Activated naive CD4-positive, alpha-beta T cell treated with Interleukin-2 at 50 U/mL for 16 hours (primary cell): Measurements from ENCODE around the gene GLO1.

Experiments
- DNase-seq: peaks from one replicate; pipeline ENCODE4 v3.0.0-alpha.2; 2020

GLO1 gene

DNA sequence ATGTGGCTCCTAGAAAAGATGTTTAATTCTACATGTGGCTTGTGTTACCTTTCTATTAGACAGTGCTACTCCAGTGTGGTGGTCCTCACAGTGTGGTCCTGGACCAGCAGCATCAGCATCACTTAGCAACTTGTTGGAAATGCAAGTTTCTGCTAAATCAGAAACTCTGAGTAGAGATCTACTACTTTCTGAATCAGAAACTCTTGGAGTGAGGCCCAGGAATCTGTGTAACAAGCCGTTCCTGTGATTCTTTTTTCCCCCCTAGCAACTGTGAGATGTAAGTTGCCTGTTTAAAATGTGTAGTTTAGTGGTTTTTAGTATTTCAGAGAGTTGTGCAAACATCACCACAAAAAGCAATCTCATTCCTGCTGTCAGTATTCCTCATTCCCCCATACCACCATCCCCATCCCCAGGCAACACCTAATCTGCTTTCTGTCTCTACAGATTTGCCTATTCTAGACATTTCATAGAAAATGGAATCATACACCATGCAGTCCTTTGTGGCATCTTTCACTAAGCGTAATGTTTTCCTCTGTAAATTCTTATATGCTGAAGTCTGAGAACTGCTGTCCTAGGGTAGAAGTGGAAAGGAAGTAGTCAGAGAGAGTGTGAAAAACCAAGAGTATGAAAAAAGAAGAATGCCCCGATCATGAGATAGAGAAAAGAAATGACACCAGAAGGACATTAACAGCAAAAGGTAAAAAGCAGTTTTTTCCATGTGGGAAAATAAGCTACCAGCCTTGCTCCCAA lies 44.4 kb downstream of the GLO1 start:
- DNase-seq, result no peak

DNA sequence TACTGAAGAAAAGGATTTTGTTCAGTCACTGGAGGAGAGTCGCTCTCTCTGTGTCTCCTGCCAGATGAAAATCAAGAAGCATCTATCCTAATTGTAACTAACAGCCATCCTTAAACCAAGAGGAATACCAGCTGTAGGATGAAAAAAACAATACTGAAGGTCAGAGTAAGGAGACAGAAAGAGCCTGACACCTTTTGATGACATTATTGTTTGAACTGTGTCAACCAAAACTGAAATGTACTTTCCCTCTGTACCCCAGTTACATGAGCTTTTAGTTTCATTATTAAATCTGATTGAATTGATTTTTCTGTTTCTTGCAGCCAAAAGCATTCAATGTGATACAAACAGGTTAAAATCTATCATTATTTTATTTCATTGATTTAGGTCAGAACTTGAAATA lies 46.0 kb downstream of the GLO1 start:
- no peak for DNase-seq

DNA sequence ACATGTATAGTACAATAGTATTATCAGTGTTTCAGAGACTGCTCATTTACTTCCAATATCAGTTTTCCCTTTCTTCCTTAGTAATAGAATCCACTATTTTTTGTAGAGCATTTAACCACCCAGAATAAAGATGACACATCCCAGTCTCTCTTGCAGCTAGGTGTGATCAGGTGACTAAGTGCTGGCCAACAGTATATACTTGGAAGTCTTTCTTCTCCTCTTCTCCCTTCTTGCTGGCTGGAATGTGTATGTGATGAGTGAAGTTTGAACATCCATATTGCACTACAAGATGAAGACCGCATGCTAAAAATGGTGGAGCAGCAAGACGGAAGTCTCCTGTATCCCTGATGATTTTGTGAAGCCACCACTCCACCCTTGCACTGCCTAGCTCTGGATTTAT lies 48.7 kb downstream of the GLO1 start:
- no peak for DNase-seq

DNA sequence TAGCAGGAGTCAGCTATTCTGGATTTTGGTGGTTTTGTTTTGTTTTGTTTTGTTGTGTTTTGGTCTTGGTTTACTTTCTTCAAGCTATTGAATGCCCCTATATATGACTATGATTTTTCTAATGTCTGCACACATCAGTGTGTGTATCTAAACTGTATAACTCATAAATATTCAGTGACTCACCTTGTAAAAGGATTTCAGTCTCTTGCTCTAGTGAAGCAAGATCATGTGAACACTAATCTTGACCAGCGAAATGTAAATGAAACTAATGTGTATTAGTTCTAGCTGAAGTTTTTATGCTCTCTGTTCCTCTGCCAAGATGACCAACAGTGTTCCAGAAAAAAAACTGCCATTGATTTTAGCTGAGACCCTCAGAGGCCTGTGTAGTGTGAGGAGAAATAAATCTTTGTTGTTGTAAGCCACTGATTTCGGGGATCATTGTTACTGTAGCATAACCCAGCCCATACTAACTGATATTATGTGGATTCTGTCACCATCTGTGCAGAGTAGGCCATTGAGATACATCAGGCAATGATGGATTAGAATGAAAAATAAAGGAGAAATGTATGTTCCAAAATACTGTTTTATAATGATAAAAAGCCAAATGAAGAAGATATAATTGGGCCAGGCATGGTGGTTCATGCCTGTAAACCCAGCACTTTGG lies 51.7 kb downstream of the GLO1 start:
- no peak for DNase-seq

DNA sequence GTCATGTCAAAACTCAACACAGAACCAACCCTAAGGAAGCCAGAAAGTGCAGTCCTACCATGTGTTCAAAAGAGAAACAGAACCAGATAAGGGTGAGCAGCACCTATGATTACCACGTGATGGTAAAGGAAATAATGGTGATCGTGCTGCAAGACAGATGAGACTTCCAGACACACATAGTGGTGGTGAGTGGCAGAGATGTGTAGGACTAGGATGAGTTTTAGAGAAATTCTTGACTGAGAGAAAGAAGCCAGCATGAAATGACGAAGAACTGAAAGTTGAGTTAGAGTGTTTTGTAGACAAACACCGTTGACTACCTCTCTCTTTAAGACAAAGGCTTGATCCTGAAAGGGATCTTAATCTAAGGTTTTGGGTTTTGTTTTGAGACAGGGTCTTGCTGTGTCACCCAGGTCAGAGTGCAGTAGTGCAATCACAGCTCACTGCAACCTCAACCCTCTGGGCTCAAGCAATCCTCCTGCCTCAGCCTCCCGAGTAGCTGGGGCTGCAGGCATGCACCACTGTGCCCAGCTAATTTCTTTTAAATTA lies 52.7 kb downstream of the GLO1 start:
- no peak for DNase-seq

DNA sequence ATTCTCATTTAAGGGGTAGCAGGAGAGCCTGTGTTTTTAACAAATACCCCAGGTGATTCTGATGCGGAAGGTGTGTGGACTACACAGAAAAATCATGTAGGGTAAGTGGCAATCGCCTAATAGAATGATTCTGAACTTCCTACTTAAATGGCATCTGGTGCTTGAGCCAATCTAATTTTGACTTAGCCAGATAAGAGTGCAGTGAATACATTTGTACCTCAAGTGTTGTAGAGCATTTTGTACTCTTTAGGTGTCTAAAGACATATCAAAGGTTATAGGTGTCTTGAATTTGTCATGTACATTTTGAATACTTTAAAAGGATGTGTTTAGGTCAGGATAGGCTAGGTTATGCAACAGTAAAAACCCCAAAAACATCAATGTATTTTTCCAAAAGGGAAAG lies 53.2 kb downstream of the GLO1 start:
- no peak for DNase-seq

DNA sequence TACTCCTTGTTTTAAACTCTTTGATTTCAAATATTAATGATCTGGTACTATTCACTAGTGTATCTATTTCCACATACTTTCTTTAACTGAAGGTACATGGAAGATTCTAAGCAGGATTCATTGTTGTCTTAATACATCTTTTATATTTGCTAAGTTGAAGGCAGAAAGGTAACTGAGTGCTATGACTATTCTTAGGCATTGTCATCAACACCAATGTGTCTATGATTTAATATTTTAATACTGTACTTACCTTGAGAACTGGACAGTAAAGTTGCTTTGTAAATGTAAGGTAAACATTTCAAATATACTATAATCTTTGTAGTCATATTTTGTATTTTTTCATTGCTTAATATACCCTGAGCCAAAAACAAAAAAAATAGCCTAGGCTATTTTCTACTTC lies 54.3 kb downstream of the GLO1 start:
- no peak for DNase-seq

DNA sequence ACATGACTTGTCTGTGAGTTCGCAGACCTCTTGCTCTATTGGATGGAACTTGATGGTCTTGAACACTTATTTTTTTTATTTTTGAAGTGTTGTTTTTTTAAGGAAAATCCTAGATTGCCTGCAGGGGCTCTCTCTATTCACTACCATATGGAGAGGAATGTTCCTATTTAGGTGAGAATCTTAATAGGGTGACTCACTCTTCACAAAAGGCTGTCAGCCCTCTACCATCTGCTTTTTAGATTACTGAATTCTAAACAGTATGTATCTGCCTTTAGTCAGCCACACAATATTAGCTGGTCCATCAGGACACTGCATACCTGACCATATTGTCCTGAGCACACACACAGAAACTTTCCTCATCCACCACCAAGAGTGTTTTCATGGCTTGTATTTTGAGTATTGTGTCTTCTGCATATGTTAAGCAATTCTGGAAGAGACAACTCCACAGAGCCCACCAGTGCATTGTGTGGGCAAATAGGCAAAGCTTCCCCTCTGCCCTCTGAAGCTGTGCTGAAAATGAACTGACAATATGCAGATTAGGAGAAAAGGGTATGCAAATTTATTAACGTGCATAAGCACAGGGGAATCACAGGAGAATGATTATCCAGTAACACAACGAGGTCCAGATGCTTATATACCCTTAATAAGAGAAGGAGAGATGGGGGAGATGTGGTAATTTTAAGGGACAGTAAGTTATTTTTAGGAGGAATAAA lies 56.6 kb downstream of the GLO1 start:
- no peak for DNase-seq

DNA sequence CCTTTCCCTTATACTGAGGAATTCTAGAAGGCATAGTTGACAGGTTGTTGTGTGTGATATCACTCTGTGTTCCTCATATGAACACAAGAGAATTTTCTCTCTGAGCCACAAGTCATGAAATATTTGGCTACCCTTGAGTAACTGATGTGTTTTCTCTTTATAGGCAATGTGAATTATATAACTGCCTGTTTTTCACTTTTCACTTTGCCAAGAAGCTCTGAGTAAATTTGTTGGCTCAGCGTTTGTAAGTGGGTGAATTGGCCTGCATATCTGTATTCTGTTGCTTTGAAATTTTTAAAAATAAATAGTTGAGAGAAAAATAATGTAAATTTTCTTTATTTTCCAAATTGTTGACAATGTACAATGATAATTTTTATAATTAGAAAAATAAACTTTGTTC lies 58.0 kb downstream of the GLO1 start:
- DNase-seq, result no peak

DNA sequence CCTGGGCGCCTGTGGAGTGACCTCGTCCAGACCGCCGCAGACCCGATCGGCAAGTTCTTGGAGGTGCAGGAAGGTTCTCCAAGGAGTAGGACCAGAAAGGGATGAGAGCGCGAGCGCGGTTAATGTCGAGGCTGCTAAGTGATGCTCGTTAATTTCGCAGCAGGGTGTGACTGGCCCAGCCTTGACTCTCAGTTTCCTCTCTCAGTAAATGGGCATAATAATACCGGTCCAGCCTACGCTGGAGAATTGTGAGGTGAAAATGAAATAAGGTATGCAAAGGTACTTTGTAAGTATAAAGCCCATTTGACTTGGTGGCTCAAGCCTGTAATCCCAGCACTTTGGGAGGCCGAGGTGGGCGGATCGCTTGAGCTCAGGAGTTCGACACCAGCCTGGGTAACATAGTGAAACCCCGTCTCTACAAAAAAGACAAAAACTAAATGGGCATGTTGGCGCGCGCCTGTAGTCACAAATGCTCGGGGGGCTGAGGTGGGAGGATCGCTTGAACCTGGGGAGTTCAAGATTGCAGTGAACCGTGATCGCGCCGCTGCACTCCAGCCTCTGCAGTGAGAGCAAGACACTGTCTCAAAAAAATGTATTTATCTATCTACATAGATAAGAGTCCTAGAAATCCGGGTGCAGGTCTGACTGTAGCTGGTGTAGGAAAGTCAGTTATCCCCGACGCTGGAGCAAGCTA lies 62.6 kb downstream of the GLO1 start:
- no peak for DNase-seq

DNA sequence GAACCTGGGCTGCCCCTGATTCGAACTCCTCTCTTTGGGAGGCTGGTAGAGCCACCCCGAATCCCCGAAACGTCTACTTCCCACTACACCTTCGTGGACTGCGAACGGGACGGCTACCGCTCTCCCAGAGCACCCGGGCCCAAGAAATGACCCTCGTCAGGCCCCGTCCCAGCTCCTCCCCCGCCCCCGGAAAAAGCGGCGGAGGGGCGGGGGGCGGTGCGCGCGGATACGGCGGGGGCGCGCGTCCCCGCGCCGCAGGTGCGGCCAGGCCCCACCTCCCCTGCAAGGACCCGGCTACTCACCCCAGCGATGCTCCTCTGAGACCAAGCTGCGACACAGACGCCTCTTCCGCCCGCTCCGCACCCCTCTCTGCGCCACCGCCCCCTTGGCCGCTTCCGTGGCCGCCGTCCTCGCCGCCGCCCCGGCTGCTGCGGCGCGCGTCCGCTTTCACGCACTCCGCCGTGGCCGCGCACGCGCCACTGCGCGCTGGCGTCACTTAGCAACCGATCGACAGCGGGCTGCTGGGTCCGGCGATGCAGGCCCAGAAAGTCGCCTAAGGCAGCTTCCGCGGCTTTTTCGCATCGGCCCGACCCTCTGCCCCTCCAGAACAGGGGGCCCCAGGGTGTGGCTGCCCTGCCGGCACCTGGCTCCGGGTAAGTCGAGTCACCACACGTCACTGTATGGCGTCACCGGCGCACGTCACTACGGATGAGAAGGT lies 63.3 kb downstream of the GLO1 start, which contains the start of gene BTBD9:
TSS of gene BTBD9 (minus strand) at position 432 of the 718 bp plus-strand sequence.
- peak; percentile 82 for DNase-seq

DNA sequence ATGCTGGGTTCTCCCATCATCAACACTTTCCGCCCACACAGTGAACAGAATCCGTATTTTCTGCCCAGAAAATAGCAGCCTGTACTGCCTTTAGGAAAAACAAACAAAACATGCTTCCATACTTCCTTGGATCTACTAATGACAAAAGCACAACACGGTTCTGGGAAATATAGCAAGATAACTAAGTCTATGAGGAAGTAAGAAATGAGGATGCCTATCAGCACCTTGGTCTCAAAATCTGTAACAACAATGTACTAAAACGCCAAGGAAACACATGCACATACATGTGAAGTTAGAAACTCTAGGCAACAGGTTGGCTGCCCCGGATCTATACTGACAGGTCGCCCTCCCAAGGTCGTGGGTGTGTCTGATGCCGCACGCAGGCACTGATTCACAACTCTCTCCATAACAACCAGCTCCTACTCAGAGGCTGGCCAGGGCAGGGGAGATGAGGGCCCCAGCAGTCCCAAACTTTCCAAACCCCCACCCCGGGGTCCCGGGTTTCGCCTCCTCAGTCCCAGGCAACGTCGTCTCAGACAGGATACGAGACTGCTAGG lies 63.9 kb downstream of the GLO1 start:
- peak; percentile 75 for DNase-seq

DNA sequence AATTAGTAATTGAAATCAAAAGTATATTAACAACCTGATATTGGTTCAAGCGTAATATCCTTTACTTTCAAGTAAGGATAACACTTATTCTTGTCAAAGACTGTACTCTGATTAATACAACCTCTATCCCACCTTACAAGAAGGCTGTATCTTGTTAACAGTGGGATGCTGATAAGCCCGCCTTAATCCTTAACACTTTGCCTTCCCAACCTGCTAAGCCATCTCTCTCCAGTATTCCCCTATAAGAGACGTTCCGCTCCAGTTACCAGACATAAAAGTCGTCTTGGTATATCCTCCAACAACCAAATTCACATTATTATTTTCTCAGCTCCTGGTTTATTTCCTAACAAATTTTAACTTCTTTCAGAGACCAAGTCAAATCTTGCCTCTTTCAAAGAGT lies 65.2 kb downstream of the GLO1 start:
- DNase-seq, result no peak

DNA sequence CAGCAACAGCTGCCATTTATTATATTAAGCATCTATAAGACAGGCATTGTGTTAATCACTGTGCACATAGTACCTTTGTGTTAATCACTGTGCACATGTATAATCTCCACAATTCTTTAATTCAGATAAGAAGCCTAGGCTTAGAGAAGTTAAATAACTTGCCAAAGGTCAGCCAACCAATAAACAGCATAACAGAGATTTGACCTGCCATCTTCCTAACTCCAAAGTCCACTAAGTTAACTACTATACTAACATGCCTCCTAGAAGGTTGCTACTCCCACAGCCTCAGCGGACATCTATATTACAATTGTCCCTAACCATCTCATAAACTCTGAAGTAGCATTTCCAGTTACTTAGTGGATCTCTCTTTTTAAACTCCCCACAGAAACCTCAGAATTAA lies 66.9 kb downstream of the GLO1 start:
- no peak for DNase-seq

DNA sequence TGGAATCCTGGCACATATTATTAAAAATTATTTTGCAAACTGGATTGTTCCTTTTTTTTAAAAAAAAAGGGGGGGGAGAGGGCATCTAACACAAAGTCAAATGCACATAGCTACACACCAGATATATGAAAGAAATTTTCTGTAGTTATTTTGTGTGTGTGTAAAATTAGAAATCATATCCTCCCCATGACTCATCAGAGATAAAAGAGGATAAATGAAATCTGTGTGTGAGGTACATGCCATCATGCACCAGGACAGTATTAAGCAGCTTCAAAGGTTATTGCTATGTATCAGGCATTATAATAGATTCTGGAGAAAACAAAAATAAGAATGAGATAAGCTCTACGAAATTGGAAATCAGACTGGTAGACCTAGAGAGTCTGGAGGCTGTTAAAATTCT lies 68.4 kb downstream of the GLO1 start:
- no peak for DNase-seq

DNA sequence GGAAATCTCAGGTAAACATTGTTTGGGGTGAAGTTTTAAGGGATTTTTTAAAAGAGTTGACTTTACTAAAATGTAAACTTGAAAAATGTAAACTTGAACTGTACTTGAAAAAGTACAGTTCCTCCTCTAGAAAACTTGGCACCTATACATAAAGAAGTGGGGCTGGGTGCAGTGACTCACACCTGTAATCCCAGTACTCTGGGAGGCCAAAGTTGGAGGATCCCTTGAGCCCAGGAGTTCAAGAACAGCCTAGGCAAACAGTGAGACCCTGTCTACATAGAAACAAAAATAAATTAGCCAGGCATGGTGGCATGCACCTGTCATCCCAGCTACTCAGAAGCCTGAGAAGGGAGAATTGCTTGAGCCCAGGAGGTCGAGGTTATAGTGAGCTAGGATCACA lies 70.5 kb downstream of the GLO1 start:
- no peak for DNase-seq

DNA sequence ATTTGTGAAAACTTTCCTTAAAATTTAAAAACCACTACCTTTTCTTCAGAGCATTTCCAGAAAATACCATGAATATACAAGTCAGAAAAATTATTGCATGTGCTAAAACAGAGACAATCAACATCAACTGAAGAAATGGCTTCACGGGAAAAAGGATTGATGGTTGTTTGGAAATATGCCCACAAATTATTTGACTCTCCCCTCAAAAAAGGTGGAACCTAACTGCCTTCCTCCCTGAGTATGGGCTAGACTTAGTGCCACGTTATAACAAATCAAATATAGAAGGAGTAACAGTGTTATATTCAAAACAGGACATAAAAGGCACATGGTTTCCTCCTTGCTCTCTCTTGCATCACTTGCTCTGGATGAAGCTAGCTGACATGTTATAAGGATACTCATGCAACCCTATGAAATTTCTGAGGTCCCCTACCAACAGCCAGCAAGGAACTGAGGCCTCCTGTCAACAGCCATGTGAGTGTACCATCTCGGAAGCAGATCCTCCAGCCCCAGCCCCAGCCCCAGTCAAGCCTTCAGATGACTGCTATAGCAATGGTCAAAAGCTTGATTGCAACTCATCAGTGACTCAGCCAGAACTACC lies 71.7 kb downstream of the GLO1 start:
- DNase-seq, result no peak
